ENCODE data around the gene INPP4B.

DNA sequence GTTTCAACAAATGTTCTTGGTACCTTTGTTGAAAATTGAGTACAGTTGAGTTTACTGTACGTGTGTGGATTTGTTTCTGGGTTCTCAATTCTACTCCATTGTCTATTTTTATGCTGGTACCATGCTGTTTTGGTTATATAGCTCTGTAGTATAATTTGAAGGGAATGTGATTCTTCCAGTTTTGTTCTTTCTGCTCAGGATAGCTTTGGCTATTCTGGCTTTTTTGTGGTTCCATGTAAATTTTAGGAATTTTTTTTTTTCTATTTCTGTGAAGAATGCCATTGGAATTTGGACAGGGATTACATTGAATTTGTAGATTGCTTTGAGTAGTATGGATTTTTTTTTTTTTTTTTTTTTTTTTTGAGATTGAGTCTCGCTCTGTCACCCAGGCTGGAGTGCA is 836.4 kb downstream of the INPP4B start:
- TF ChIP-seq, protein P1, sequence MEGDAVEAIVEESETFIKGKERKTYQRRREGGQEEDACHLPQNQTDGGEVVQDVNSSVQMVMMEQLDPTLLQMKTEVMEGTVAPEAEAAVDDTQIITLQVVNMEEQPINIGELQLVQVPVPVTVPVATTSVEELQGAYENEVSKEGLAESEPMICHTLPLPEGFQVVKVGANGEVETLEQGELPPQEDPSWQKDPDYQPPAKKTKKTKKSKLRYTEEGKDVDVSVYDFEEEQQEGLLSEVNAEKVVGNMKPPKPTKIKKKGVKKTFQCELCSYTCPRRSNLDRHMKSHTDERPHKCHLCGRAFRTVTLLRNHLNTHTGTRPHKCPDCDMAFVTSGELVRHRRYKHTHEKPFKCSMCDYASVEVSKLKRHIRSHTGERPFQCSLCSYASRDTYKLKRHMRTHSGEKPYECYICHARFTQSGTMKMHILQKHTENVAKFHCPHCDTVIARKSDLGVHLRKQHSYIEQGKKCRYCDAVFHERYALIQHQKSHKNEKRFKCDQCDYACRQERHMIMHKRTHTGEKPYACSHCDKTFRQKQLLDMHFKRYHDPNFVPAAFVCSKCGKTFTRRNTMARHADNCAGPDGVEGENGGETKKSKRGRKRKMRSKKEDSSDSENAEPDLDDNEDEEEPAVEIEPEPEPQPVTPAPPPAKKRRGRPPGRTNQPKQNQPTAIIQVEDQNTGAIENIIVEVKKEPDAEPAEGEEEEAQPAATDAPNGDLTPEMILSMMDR (conservative IDR thresholded peaks at IDR 0.05; ENCODE audit: low read depth, low read length), result no peak
- no peak for TF ChIP-seq EZH2phosphoT487 (IDR thresholded peaks at IDR 0.05; ENCODE audit: borderline replicate concordance, low read length)

Data from PC-3 (cell line).